SU-DHL-6 (cell line): ENCODE measurements around the gene FXYD4.

Experiments used
- H2AFZ ChIP-seq: fragments of 200-600 bp; sonication (generic); 2 replicates; pipeline ENCODE4 v1.6.1; 2014; ENCODE audit warnings: low read depth, mild to moderate bottlenecking, moderate library complexity, mixed read lengths, antibody characterized with exemption, low read length; ENCODE audit not compliant: severe bottlenecking
- H3F3A ChIP-seq: fragments of 200-600 bp; shearing (Covaris generic); 2 replicates; pipeline ENCODE4 v1.6.0; 2016; ENCODE audit warnings: antibody characterized with exemption, mild to moderate bottlenecking; ENCODE audit not compliant: insufficient read depth
- H3K27ac ChIP-seq: fragments of 200-600 bp; sonication (generic); 2 replicates; pipeline ENCODE4 v1.5.1; 2016; ENCODE audit warnings: low read depth, mild to moderate bottlenecking, low read length, moderate library complexity, mixed read lengths
- H3K27me3 ChIP-seq: fragments of 200-600 bp; sonication (generic), shearing (Covaris generic); 2 replicates; pipeline ENCODE4 v1.6.0; 2014; ENCODE audit warnings: mild to moderate bottlenecking, low read length
- H3K36me3 ChIP-seq: fragments of 200-600 bp; sonication (generic); 2 replicates; pipeline ENCODE4 v1.6.1; 2014; ENCODE audit warnings: mild to moderate bottlenecking, low read length, mixed read lengths
- H3K4me2 ChIP-seq: fragments of 300-600, 200-600 bp; shearing (Covaris generic), sonication (generic); 2 replicates; pipeline ENCODE4 v1.6.0; 2014; ENCODE audit warnings: low read length, low read depth, mild to moderate bottlenecking; ENCODE audit not compliant: poor library complexity, severe bottlenecking
- H3K4me3 ChIP-seq: fragments of 200-600 bp; sonication (generic); 2 replicates; pipeline ENCODE4 v1.5.1; 2014; ENCODE audit warnings: antibody characterized with exemption, low read length, mild to moderate bottlenecking, mixed read lengths; ENCODE audit not compliant: insufficient read depth, poor library complexity, severe bottlenecking
- H3K79me2 ChIP-seq: fragments of 200-600 bp; sonication (generic); 2 replicates; pipeline ENCODE4 v1.6.1; 2014; ENCODE audit warnings: mild to moderate bottlenecking, low read length, moderate library complexity; ENCODE audit not compliant: insufficient read depth
- H3K9ac ChIP-seq: fragments of 200-600 bp; sonication (generic); 2 replicates; pipeline ENCODE4 v1.7.0; 2014; ENCODE audit warnings: mild to moderate bottlenecking, low read length
- H3K9me2 ChIP-seq: fragments of 200-600 bp; sonication (generic); replicated peaks from 2 replicates; pipeline ENCODE4 v1.6.1; 2014; ENCODE audit warnings: low read length; ENCODE audit not compliant: insufficient read depth
- H3K9me3 ChIP-seq: fragments of 200-600 bp; sonication (generic); 2 replicates; pipeline ENCODE4 v1.6.1; 2014; ENCODE audit warnings: low read length, mixed read lengths; ENCODE audit not compliant: insufficient read depth
- H4K20me1 ChIP-seq: fragments of 200-600 bp; sonication (generic); 2 replicates; pipeline ENCODE4 v1.6.1; 2014; ENCODE audit warnings: low read depth, mild to moderate bottlenecking, antibody characterized with exemption, low read length, moderate library complexity, mixed read lengths
- EZH2phosphoT487 ChIP-seq: fragments of 200-600 bp; sonication (generic), shearing (Covaris generic); conservative IDR thresholded peaks from 2 replicates; pipeline ENCODE4 v1.6.1; 2018; ENCODE audit warnings: mild to moderate bottlenecking, antibody characterized with exemption, low read length, moderate library complexity, mixed read lengths
- TF ChIP-seq, protein P1 (sequence below): fragments of 200-600 bp; sonication (generic); IDR thresholded peaks from one replicate; pipeline ENCODE4 v1.5.1; 2017; ENCODE audit warnings: antibody characterized with exemption, mild to moderate bottlenecking, low read length, moderate library complexity; ENCODE audit not compliant: insufficient read depth, poor library complexity, severe bottlenecking

Gene FXYD4

DNA sequence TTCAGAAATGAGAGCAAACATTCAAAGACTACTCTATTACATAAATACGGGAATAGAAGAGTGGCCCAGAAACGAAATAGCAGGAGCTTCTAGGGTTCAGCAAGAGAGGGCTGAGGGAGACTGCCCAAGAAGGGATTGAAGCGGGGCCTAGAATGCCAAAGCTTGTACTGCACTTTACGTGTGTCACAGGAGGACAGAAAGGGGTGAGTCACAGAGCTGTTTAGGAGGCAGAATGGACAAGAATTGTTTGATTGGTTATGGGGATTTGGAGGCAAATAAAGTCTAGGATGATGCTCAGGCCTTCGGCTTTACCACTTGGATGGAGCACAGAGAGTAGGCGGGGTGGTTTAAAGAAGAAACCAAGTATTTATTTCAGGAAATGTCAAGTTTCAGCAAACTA lies 11.3 kb upstream of the FXYD4 start:
- TF ChIP-seq, protein P1, sequence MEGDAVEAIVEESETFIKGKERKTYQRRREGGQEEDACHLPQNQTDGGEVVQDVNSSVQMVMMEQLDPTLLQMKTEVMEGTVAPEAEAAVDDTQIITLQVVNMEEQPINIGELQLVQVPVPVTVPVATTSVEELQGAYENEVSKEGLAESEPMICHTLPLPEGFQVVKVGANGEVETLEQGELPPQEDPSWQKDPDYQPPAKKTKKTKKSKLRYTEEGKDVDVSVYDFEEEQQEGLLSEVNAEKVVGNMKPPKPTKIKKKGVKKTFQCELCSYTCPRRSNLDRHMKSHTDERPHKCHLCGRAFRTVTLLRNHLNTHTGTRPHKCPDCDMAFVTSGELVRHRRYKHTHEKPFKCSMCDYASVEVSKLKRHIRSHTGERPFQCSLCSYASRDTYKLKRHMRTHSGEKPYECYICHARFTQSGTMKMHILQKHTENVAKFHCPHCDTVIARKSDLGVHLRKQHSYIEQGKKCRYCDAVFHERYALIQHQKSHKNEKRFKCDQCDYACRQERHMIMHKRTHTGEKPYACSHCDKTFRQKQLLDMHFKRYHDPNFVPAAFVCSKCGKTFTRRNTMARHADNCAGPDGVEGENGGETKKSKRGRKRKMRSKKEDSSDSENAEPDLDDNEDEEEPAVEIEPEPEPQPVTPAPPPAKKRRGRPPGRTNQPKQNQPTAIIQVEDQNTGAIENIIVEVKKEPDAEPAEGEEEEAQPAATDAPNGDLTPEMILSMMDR = no peak
- TF ChIP-seq EZH2phosphoT487 = no peak
- H3K9me3 ChIP-seq = no peaks in the 10 kb centered on the region
- no peak overlapping the region for H2AFZ ChIP-seq
- H3K9me2 ChIP-seq = no peaks in the 10 kb centered on the region
- no peaks in the 10 kb centered on the region for H3K27me3 ChIP-seq
- H3K27ac ChIP-seq = no peak overlapping the region
- H3K4me3 ChIP-seq = no peak overlapping the region
- no peaks in the 10 kb centered on the region for H3F3A ChIP-seq
- no peaks in the 10 kb centered on the region for H3K36me3 ChIP-seq
- no peaks in the 10 kb centered on the region for H4K20me1 ChIP-seq
- no peaks in the 10 kb centered on the region for H3K79me2 ChIP-seq
- no peak overlapping the region for H3K9ac ChIP-seq
- H3K4me2 ChIP-seq = no peak overlapping the region

DNA sequence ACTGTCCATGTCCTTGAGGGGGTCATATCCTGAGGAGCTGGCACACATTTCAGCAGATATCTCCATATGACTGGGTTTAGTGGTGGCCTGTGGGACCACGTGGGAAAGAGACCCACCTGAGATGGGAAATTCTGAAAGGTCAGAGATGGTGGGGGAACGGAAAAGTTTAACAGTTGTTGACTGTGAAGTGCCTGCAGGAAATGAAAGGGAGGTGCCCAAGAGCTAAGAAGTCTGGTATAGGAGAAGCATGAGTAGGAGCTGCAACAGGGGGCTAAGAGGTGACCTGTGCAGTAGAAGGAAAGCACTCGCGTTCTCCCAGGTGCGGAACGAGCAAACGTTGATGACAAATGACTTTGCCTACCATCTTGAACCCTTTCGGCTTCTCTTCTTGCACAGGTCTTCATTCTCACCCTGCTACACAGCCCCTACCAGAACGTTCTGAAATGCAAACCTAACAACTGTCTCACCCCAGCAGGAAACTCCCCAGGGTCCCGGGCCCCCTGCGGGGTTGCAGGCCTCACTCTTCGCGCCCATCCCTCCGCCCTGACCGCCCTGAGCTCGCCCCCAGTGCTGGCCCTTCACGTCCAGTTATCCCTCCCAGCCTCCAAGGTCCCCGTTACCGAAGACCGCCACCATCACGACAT lies 9.8 kb upstream of the FXYD4 start:
- no peaks in the 10 kb centered on the region for H3K9me2 ChIP-seq
- no peaks in the 10 kb centered on the region for H3K79me2 ChIP-seq
- no peaks in the 10 kb centered on the region for H4K20me1 ChIP-seq
- no peak overlapping the region for H3K27ac ChIP-seq
- no peaks in the 10 kb centered on the region for H3K36me3 ChIP-seq
- H3K9me3 ChIP-seq = no peaks in the 10 kb centered on the region
- H2AFZ ChIP-seq = no peak overlapping the region
- H3K27me3 ChIP-seq = no peaks in the 10 kb centered on the region
- no peak overlapping the region for H3K4me3 ChIP-seq
- H3F3A ChIP-seq = no peaks in the 10 kb centered on the region
- TF ChIP-seq, protein P1 = no peak
- no peak for TF ChIP-seq EZH2phosphoT487
- no peak overlapping the region for H3K9ac ChIP-seq
- no peak overlapping the region for H3K4me2 ChIP-seq

DNA sequence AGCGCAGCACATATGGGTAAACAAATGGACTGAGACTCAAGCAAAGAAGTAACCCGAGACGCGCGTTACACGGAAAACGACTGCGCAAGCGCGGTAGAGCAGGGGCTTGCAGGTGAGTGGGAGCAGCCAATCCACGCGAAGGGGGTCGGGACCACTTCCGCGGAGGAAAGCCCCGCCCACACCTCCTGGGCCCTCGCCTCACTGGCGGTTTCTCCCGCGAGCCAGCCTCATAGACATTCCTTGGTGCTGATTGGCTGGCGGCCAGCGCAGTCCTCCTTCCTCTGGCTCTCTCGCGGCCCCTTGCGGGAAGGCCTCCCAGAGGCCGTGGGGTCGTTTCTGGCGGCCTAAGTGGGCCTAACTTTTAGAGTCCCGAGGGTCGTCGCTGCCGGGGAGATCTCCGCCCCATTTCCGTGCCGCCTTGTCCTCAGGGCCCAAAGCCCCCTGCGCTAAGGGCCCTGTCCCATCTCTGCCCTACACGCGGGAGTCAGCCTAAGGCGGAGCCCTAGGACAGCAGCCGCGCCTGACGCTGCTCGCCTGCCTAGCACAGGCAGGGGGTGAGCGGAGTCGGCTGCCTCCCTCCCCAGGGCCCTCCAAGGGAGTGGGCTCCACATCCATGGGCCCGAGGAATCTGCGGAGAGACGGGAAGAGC lies 9.1 kb upstream of the FXYD4 start:
- Histone ChIP-seq H3K27me3 (no peaks in the 10 kb centered on the region), H3K79me2 (no peaks in the 10 kb centered on the region), H3K4me2 (no peak overlapping the region), H3F3A (no peaks in the 10 kb centered on the region), H3K9me3 (no peaks in the 10 kb centered on the region), H3K9ac (no peak overlapping the region), H3K9me2 (no peaks in the 10 kb centered on the region), H3K36me3 (no peaks in the 10 kb centered on the region), H3K4me3 (no peak overlapping the region), H2AFZ (no peak overlapping the region), H3K27ac (no peak overlapping the region), H4K20me1 (no peaks in the 10 kb centered on the region)
- no peak for TF ChIP-seq EZH2phosphoT487
- TF ChIP-seq, protein P1 = no peak
